ENCODE measurements around the gene NCF2.

Gene NCF2

DNA sequence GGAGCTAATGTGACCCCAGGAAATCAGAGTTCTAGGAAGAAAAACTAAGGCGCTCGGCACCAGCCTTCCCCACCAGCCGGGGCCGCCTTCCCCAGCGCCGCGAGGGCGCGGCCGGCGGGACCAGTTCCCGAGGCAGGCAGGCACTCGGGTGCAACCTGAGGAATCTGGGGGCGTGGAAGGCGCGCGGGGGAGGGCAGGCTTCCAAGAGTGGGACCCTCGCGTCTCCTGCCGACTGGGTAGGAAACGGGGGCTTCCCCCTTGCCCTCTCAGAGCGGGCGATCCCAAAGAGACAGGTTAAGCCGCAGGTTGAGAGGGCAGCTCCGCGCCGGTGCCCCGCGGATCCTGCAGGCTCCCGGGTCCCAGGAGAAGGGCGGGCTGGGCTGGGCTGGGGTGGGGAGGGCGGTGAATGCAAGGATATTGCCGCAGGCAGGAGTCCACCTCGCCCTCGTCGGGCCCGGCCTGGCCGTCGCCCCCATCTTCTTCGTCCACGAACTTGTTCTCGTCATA, 44.9 kb upstream of the NCF2 start:
- Histone ChIP-seq H3K4me3 (ENCODE audit: low read depth, low read length) (peak overlapping the region; percentile 97), H3K27me3 (replicated peaks) (no peaks in the 10 kb centered on the region), H3K36me3 (replicated peaks) (peaks cover 11% of the 10 kb centered on the region), H3K27ac (peak overlapping the region; percentile 92)
- TF ChIP-seq CTCF (IDR thresholded peaks at IDR 0.05; ENCODE audit: low read depth, low read length, missing control alignments): no peak
- in situ Hi-C loops (cut with HindIII; ENCODE audit: low pct_ligation_motif_present, low sequenced_read_pairs): no loop called here
- DNase-seq: no peak

- Histone ChIP-seq H3K36me3 (replicated peaks) (peaks cover 17% of the 10 kb centered on the region), H3K27ac (peak overlapping the region; percentile 92), H3K27me3 (replicated peaks) (no peaks in the 10 kb centered on the region), H3K4me3 (ENCODE audit: low read depth, low read length) (peak overlapping the region; percentile 97)
- no peak for DNase-seq
- TF ChIP-seq CTCF (IDR thresholded peaks at IDR 0.05; ENCODE audit: low read depth, low read length, missing control alignments): no peak
- in situ Hi-C loops (cut with HindIII; ENCODE audit: low pct_ligation_motif_present, low sequenced_read_pairs): no loop called here
Measured at GRCh38 chr1:183634429-183635065, 44.3 kb upstream of the NCF2 start.

GRCh38 chr1:183633676-183634343, 43.6 kb upstream of the NCF2 start:
- peak; percentile 66 for TF ChIP-seq CTCF (IDR thresholded peaks at IDR 0.05; ENCODE audit: low read depth, low read length, missing control alignments)

DNA sequence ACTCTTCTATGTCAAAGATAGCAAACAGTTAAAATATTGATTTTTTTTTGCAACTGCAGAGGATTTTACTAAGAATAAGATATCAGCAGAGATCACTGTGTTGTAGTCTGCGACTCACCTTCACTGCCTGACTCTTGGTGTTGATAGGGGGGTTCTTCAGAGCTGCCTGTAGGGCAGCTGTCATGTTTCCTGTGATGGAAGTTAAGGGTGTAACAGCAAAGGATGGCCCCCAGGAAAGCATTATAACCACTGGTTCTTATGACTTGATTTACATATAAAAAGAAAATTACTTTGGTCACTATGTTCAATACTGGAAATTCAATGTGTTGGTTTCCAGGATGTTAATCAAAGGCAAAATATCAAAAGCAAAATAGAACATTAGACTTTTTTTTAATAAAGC, 42.7 kb upstream of the NCF2 start:
- TF ChIP-seq CTCF (IDR thresholded peaks at IDR 0.05; ENCODE audit: low read depth, low read length, missing control alignments): no peak

More at GRCh38 chr1:183633676-183634343, 43.6 kb upstream of the NCF2 start:
- in situ Hi-C loops (cut with HindIII; ENCODE audit: low pct_ligation_motif_present, low sequenced_read_pairs): no loop called here
- peak overlapping the region; percentile 92 for H3K27ac ChIP-seq
- H3K36me3 ChIP-seq (replicated peaks): peaks cover 23% of the 10 kb centered on the region
- no peaks in the 10 kb centered on the region for H3K27me3 ChIP-seq (replicated peaks)
- peak; percentile 85 for DNase-seq
- peak overlapping the region; percentile 97 for H3K4me3 ChIP-seq (ENCODE audit: low read depth, low read length)

DNA sequence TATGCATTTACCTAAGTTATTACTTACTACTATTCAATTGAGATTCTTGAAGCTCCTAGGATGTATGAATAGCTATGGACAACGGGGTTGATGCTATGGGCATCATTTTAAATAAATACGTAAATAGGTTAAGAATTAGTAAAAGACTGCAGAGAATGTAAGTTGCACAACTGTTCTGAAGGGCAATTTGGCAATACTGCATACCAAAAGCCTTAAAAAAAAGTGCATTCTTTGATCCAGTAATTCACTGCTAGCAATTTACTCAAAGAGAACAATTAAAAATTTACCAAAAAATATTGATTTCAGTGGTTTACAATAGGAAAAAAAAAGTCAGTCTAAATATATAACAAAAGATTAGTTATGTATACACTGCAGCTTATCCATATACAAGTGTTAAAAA, 41.9 kb upstream of the NCF2 start:
- H3K36me3 ChIP-seq (replicated peaks): peaks cover 30% of the 10 kb centered on the region
- H3K27ac ChIP-seq: peak overlapping the region; percentile 4
- H3K4me3 ChIP-seq (ENCODE audit: low read depth, low read length): peak overlapping the region; percentile 97
- in situ Hi-C loops (cut with HindIII; ENCODE audit: low pct_ligation_motif_present, low sequenced_read_pairs): no loop called here
- DNase-seq: peak; percentile 12
- no peaks in the 10 kb centered on the region for H3K27me3 ChIP-seq (replicated peaks)
- no peak for TF ChIP-seq CTCF (IDR thresholded peaks at IDR 0.05; ENCODE audit: low read depth, low read length, missing control alignments)

More for the DNA sequence above, 42.7 kb upstream of the NCF2 start:
- Histone ChIP-seq H3K36me3 (replicated peaks) (peaks cover 30% of the 10 kb centered on the region), H3K4me3 (ENCODE audit: low read depth, low read length) (peak overlapping the region; percentile 97), H3K27me3 (replicated peaks) (no peaks in the 10 kb centered on the region), H3K27ac (peak overlapping the region; percentile 92)
- DNase-seq: no peak
- in situ Hi-C loops (cut with HindIII; ENCODE audit: low pct_ligation_motif_present, low sequenced_read_pairs): no loop called here

Measured in brain microvascular endothelial cell (primary cell).